Sigmoid colon (tissue), 7 donors: ENCODE data around the gene TMEM33. TPM values are rescaled to one million over a fixed set of nuclear protein-coding genes. Genes with fewer than 3 reads are reported as not detected.

ENCODE experiments used
- DNase-seq: peaks from one replicate; pipeline ENCODE4 v3.0.0-alpha.2; 2019
- H3K27ac ChIP-seq, 4 donors: fragments of 200-600 bp; sonication (generic); one replicate each; pipeline ENCODE4 v1.5.1; 2016 to 2019; ENCODE audit warnings: mild to moderate bottlenecking in 1 of 4
- H3K27me3 ChIP-seq, 3 donors: fragments of 200-600 bp; sonication (generic); one replicate each; pipeline ENCODE4 v1.5.1; 2019; ENCODE audit warnings: mild to moderate bottlenecking in 1 of 3
- H3K36me3 ChIP-seq, 4 donors: fragments of 200-600 bp; sonication (generic); one replicate each; pipeline ENCODE4 v1.5.1; 2016 to 2019
- H3K4me1 ChIP-seq, 4 donors: fragments of 200-600 bp; sonication (generic); one replicate each; pipeline ENCODE4 v1.5.1; 2017 to 2019
- H3K4me3 ChIP-seq, 4 donors: fragments of 200-600 bp; sonication (generic); one replicate each; pipeline ENCODE4 v1.5.1; 2017 to 2019; ENCODE audit warnings: mild to moderate bottlenecking in 2 of 4, moderate library complexity in 1 of 4
- H3K9me3 ChIP-seq, 4 donors: fragments of 200-600 bp in 3 of 4; sonication (generic) in 3 of 4; one replicate each; pipeline versions ENCODE4 v1.5.1 to v1.6.1; 2013 to 2019
- EP300 ChIP-seq, 4 donors: sonication (generic); formaldehyde crosslinking; IDR thresholded peaks; one replicate each; pipeline ENCODE4 v1.6.1; 2017; ENCODE audit warnings: antibody characterized with exemption in 4 of 4
- POLR2A ChIP-seq, 2 donors: fragments of 450-650 bp; IDR thresholded peaks; one replicate each; pipeline ENCODE4 v1.6.1; 2016; ENCODE audit warnings: antibody characterized with exemption in 2 of 2, mild to moderate bottlenecking in 2 of 2, moderate library complexity in 2 of 2
- POLR2AphosphoS5 ChIP-seq, 4 donors: sonication (generic); formaldehyde crosslinking; IDR thresholded peaks; one replicate each; pipeline ENCODE4 v1.6.1; 2017; ENCODE audit warnings: antibody characterized with exemption in 4 of 4
- WGBS, 2 donors: extraction: QIAGEN DNeasy Blood & Tissue Kit; methylation state at CpG; one replicate each; pipeline ENCODE4 v1.1.7; 2013; 5-methylcytosine and 5-hydroxymethylcytosine counted together
- intact Hi-C: fragments of 100-400 bp; cut with DNase I; formaldehyde crosslinking; loops from one replicate; pipeline ENCODE4 v1.15.1; 2023
- polyA plus RNA-seq, 3 donors: library from polyadenylated mRNA; stranded (reverse); fragments of 200-250 nt; gene quantifications; one replicate each; pipeline ENCODE4 v1.2.3, GENCODE V29; 2013
- total RNA-seq, 4 donors: library from RNA; depleted of rRNA; stranded (reverse); fragments of >200 nt; gene quantifications; one replicate each; pipeline ENCODE4 v1.1.0, GENCODE V29; 2016
- TF ChIP-seq, protein P1 (sequence below), 4 experiments: fragments of 450-650 bp in 3 of 4; fragments of 200-600 bp in 1 of 4; IDR thresholded peaks; one replicate each; pipeline ENCODE4 v1.5.1; 2016 to 2019; ENCODE audit warnings: antibody characterized with exemption in 4 of 4, mild to moderate bottlenecking in 3 of 4, moderate library complexity in 2 of 4
- donor health status: healthy with polysubstance abuse.
- donor health status: Bipolar disorder and iron deficiency.
- donor health status: healthy.

TMEM33 gene
- total and polyA plus RNA-seq, 7 donors: 9.0 to 30.1 (median 19.5) TPM

DNA sequence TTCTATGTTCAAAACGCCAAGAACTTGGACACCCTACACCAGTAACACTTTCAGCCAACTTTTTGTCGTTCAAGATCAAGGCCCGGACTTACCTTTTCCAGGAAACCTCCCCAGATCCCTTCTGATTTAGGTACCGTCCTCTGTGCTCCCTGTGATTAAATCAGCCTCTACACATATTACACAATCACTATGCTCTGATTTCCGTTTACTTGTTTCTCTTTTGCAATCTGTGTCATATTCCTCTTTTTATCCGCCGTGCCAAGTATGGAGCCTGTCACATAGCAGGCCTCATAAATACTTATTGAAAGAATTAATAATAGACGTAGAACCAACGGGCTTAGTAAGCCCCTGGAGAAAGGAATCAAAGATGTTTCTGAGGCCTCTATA, 722 bp upstream of the TMEM33 start:
- intact Hi-C loops: no loop called here
- H3K9me3 ChIP-seq: no peaks in the 10 kb centered on the region
- 84 to 92% methylated on average over 9 of the region's 9 CpGs for WGBS, 2 donors
- H3K27ac ChIP-seq: peak overlapping the region; percentile 73 to 84 (median 81)
- peak overlapping the region; percentile 62 to 89 (median 78) for H3K4me3 ChIP-seq
- H3K36me3 ChIP-seq: peaks cover 0 to 6% (median under 1%) of the 10 kb centered on the region in 4 donors
- no peaks in the 10 kb centered on the region for H3K27me3 ChIP-seq
- no peak for DNase-seq
- no peak for TF ChIP-seq EP300 (IDR thresholded peaks at IDR 0.05)
- peaks cover 0 to 26% (median 17%) of the 10 kb centered on the region in 4 donors for H3K4me1 ChIP-seq

DNA sequence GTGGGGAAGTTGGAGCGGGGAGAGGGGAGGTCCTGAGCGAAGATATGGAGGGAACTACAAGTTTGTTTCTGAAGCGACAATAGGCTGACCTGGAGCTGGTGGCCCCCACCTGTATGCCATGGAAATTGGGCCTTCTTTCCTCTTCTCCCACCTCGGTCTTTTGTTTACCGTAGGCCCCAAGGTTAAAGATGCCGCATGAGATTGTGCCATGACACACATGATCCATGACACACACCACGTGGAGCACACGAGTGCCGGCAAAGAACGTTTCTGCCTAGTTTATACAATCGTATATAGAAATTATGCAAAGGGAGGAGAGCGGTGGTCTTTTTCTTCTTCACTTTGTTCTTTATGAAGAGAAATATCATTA, 408 bp downstream of the TMEM33 start:
- H3K27ac ChIP-seq: peak overlapping the region; percentile 73 to 84 (median 81)

DNA sequence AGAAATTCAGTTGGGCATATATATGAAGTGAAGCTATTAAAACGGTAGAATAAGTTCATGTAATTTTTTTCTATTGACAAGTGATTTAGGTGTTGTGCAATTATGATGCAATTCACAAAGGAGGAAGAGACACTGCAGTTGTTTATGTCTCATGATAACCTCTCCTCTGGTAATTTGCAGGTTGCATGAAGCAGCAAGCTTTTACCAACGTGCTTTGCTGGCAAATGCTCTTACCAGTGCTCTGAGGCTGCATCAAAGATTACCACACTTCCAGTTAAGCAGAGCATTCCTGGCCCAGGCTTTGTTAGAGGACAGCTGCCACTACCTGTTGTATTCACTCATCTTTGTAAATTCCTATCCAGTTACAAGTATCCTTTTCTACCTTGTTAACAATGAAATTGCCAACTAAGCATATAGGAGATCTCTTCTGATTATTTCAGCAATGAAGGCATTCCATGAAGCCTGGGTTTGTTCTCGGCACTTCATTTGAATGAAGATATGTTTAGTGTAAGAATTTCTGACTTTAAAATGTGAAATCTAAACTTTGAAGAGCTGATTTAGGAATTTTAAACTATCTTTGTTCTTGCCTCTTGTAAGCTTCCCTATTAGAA, 3.9 kb downstream of the TMEM33 start:
- Histone ChIP-seq H3K4me3 (no peak overlapping the region), H3K27me3 (no peaks in the 10 kb centered on the region), H3K36me3 (peaks cover 0 to 20% (median 3%) of the 10 kb centered on the region in 4 donors), H3K27ac (no peak overlapping the region), H3K4me1 (peaks cover 0 to 26% (median 17%) of the 10 kb centered on the region in 4 donors), H3K9me3 (no peaks in the 10 kb centered on the region)
- no peak for TF ChIP-seq POLR2AphosphoS5 (IDR thresholded peaks at IDR 0.05)
- TF ChIP-seq, protein P1, sequence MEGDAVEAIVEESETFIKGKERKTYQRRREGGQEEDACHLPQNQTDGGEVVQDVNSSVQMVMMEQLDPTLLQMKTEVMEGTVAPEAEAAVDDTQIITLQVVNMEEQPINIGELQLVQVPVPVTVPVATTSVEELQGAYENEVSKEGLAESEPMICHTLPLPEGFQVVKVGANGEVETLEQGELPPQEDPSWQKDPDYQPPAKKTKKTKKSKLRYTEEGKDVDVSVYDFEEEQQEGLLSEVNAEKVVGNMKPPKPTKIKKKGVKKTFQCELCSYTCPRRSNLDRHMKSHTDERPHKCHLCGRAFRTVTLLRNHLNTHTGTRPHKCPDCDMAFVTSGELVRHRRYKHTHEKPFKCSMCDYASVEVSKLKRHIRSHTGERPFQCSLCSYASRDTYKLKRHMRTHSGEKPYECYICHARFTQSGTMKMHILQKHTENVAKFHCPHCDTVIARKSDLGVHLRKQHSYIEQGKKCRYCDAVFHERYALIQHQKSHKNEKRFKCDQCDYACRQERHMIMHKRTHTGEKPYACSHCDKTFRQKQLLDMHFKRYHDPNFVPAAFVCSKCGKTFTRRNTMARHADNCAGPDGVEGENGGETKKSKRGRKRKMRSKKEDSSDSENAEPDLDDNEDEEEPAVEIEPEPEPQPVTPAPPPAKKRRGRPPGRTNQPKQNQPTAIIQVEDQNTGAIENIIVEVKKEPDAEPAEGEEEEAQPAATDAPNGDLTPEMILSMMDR (IDR thresholded peaks at IDR 0.05): no peak
- TF ChIP-seq POLR2A (IDR thresholded peaks at IDR 0.05): no peak
- TF ChIP-seq EP300 (IDR thresholded peaks at IDR 0.05): no peak
- DNase-seq: no peak
- WGBS, 2 donors: 61 to 76% methylated on average over 3 of the region's 3 CpGs
- intact Hi-C loops: no loop called here

More for the DNA sequence above, 408 bp downstream of the TMEM33 start:
- H3K27me3 ChIP-seq: no peaks in the 10 kb centered on the region
- intact Hi-C loops: loop anchor here (2.0 kb wide), 1 partner anchor 55 kb away; the partner anchor contains the start of gene SLC30A9
- H3K36me3 ChIP-seq: peaks cover 0 to 16% (median 1%) of the 10 kb centered on the region in 4 donors
- H3K4me1 ChIP-seq: peaks cover 0 to 26% (median 17%) of the 10 kb centered on the region in 4 donors
- 3% methylated on average over 12 of the region's 12 CpGs for WGBS, 2 donors
- TF ChIP-seq POLR2A (IDR thresholded peaks at IDR 0.05): no peak
- no peak for DNase-seq
- H3K4me3 ChIP-seq: peak overlapping the region; percentile 62 to 89 (median 78)
- H3K9me3 ChIP-seq: no peaks in the 10 kb centered on the region

DNA sequence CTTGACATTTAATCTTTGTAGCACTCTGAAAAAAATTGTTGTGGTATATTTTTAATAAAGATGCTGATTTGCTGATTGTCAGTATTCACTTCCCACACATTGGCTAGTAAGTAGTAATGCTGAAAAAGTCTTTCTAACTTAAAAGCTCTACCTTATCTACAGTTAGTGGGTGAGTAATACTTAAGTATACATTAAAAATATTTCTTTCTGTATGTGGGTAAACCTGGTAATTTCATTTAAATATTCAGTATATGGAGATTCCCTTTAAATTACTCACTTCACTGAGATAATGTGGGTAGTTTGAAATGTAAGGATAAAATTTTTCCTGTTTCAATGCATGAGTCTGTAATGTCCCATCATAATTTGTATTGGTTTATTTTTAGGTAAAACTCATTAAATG, 5.6 kb downstream of the TMEM33 start:
- peaks cover 0 to 37% (median 5%) of the 10 kb centered on the region in 4 donors for H3K36me3 ChIP-seq
- H3K4me1 ChIP-seq: peaks cover 0 to 23% (median 15%) of the 10 kb centered on the region in 4 donors
- intact Hi-C loops: no loop called here
- no peaks in the 10 kb centered on the region for H3K9me3 ChIP-seq
- DNase-seq: no peak
- H3K4me3 ChIP-seq: no peak overlapping the region
- H3K27ac ChIP-seq: no peak overlapping the region
- TF ChIP-seq EP300 (IDR thresholded peaks at IDR 0.05): no peak
- no peak for TF ChIP-seq POLR2A (IDR thresholded peaks at IDR 0.05)
- TF ChIP-seq, protein P1 (IDR thresholded peaks at IDR 0.05): no peak
- TF ChIP-seq POLR2AphosphoS5 (IDR thresholded peaks at IDR 0.05): no peak
- no peaks in the 10 kb centered on the region for H3K27me3 ChIP-seq

DNA sequence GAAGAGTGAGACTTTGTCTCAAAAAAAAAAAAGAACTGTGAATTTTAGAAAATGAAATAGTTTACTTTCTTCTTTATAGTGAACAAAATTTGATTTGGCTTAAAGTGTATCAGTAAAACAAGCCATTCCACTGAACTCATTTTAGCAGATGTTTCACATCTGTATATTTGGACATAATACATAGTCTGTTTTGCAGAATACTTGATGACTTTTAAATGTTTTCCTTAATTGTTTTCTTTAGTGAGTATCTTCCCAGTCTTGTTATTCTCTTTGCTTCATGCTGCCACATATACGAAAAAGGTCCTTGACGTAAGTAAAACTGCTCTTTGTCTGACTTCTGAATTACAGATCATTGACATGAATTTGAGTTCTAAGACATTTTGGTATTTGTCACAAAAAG, 8.3 kb downstream of the TMEM33 start:
- H3K36me3 ChIP-seq: peaks cover 0 to 59% (median 5%) of the 10 kb centered on the region in 4 donors
- H3K4me3 ChIP-seq: no peak overlapping the region
- intact Hi-C loops: no loop called here
- no peak overlapping the region for H3K27ac ChIP-seq
- DNase-seq: no peak
- no peaks in the 10 kb centered on the region for H3K9me3 ChIP-seq
- 91 to 93% methylated on average over 2 of the region's 2 CpGs for WGBS, 2 donors
- peaks cover 0 to 7% (median 0%) of the 10 kb centered on the region in 4 donors for H3K4me1 ChIP-seq
- TF ChIP-seq EP300 (IDR thresholded peaks at IDR 0.05) (no peak), POLR2A (IDR thresholded peaks at IDR 0.05) (no peak), POLR2AphosphoS5 (IDR thresholded peaks at IDR 0.05) (no peak)
- TF ChIP-seq, protein P1 (IDR thresholded peaks at IDR 0.05): no peak
- no peaks in the 10 kb centered on the region for H3K27me3 ChIP-seq

DNA sequence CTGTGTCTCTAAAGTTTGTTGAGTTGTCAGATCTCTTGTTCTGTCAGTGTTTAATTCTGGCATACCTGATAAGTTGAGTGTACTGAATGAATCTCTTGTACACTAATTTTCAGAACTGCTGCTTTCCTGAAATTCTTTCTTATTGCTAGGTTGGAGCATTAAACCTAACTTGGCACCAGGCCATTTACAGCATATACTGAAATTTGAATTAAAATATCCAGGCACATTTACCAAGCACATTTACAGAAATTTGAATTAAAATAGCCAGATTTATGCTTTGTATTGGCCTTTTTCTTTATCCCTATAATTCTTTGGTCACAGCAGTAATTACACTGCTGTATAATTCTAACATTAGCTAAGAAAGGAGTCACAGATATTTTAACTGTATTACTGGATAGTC, 8.9 kb downstream of the TMEM33 start:
- Histone ChIP-seq H3K27me3 (no peaks in the 10 kb centered on the region), H3K4me1 (peaks cover 0 to 2% (median 0%) of the 10 kb centered on the region in 4 donors), H3K36me3 (peaks cover 0 to 60% (median 5%) of the 10 kb centered on the region in 4 donors), H3K9me3 (no peaks in the 10 kb centered on the region), H3K4me3 (no peak overlapping the region), H3K27ac (no peak overlapping the region)
- intact Hi-C loops: no loop called here
- TF ChIP-seq, protein P1 (IDR thresholded peaks at IDR 0.05): no peak
- TF ChIP-seq POLR2A (IDR thresholded peaks at IDR 0.05) (no peak), POLR2AphosphoS5 (IDR thresholded peaks at IDR 0.05) (no peak), EP300 (IDR thresholded peaks at IDR 0.05) (no peak)
- no peak for DNase-seq
